AML-193 (cell line): ENCODE data around the gene SYNDIG1.

Experiments used
- DNase-seq, 2 experiments: peaks; one replicate each; lab custom pipeline; 2025; lab: John Stamatoyannopoulos, UW

The SYNDIG1 gene

GRCh38 chr20:24585796-24586522 is 116.5 kb downstream of the SYNDIG1 start:
- DNase-seq = no peak

- no peak for DNase-seq
Measured at GRCh38 chr20:24586523-24586840, 117.1 kb downstream of the SYNDIG1 start.

GRCh38 chr20:24587384-24588046 is 118.1 kb downstream of the SYNDIG1 start:
- DNase-seq = no peak

GRCh38 chr20:24588047-24588635 is 118.7 kb downstream of the SYNDIG1 start:
- DNase-seq = no peak

- no peak for DNase-seq
Measured at GRCh38 chr20:24588725-24589340, 119.4 kb downstream of the SYNDIG1 start.

GRCh38 chr20:24589381-24589780 is 120.0 kb downstream of the SYNDIG1 start:
- no peak for DNase-seq

GRCh38 chr20:24589815-24590177 is 120.4 kb downstream of the SYNDIG1 start:
- DNase-seq = no peak

- DNase-seq = no peak
Measured at GRCh38 chr20:24590178-24590982, 121.0 kb downstream of the SYNDIG1 start.

- DNase-seq = no peak
Measured at GRCh38 chr20:24597051-24597450, 127.6 kb downstream of the SYNDIG1 start.

- DNase-seq = no peak
Measured at GRCh38 chr20:24598346-24598745, 128.9 kb downstream of the SYNDIG1 start.

GRCh38 chr20:24598996-24599395 is 129.6 kb downstream of the SYNDIG1 start:
- no peak for DNase-seq

GRCh38 chr20:24600012-24600411 is 130.6 kb downstream of the SYNDIG1 start:
- DNase-seq = no peak

GRCh38 chr20:24603454-24603853 is 134.0 kb downstream of the SYNDIG1 start:
- DNase-seq = no peak

- no peak for DNase-seq
Measured at GRCh38 chr20:24604966-24605665, 135.7 kb downstream of the SYNDIG1 start.

- no peak for DNase-seq
Measured at GRCh38 chr20:24605937-24606455, 136.6 kb downstream of the SYNDIG1 start.

GRCh38 chr20:24607402-24607801 is 138.0 kb downstream of the SYNDIG1 start:
- no peak for DNase-seq

- no peak for DNase-seq
Measured at GRCh38 chr20:24608926-24609667, 139.7 kb downstream of the SYNDIG1 start.

GRCh38 chr20:24609757-24610156 is 140.3 kb downstream of the SYNDIG1 start:
- no peak for DNase-seq

- DNase-seq = no peak
Measured at GRCh38 chr20:24610341-24611115, 141.1 kb downstream of the SYNDIG1 start.
